HL-60 (cell line): Measurements from ENCODE around the gene DZIP1.

Source experiments
- DNase-seq, 2 experiments: peaks; one replicate each; pipeline ENCODE4 v3.0.0-alpha.2; 2010 to 2020; ENCODE audit warnings: low read depth in 1 of 2, low spot score in 1 of 2
- H3K27ac ChIP-seq: fragments of 250-450 bp; sonication (Bioruptor Pico); replicated peaks from 2 replicates; pipeline ENCODE4 v1.5.1; 2020; ENCODE audit warnings: mild to moderate bottlenecking, moderate library complexity
- H3K27me3 ChIP-seq: fragments of 250-450 bp; sonication (Bioruptor Pico); 2 replicates; pipeline ENCODE4 v1.5.1; 2021; ENCODE audit warnings: mild to moderate bottlenecking, moderate library complexity; ENCODE audit not compliant: insufficient read depth, poor library complexity, severe bottlenecking
- H3K4me3 ChIP-seq: replicated peaks from 2 replicates; pipeline ENCODE4 v1.5.1; 2011; ENCODE audit warnings: mild to moderate bottlenecking, control low read depth, low read length; ENCODE audit not compliant: insufficient read depth
- CTCF ChIP-seq: IDR thresholded peaks from one replicate; pipeline ENCODE4 v1.5.1; 2011; ENCODE audit warnings: low read length, control low read depth, inconsistent platforms; ENCODE audit not compliant: insufficient read depth
- GABPA ChIP-seq: IDR thresholded peaks from 2 replicates; pipeline ENCODE4 v1.6.1; 2012; ENCODE audit warnings: low read depth
- POLR2AphosphoS5 ChIP-seq: IDR thresholded peaks from 2 replicates; pipeline ENCODE4 v1.6.1; 2012; ENCODE audit warnings: low read depth
- SPI1 ChIP-seq: IDR thresholded peaks from 2 replicates; pipeline ENCODE4 v1.6.1; 2012; ENCODE audit warnings: low read depth, mild to moderate bottlenecking, borderline replicate concordance
- TF ChIP-seq, protein P1 (sequence below): IDR thresholded peaks from 2 replicates; pipeline ENCODE4 v1.6.1; 2012; ENCODE audit warnings: low read depth; ENCODE audit not compliant: insufficient replicate concordance

The DZIP1 gene

GRCh38 chr13:95629071-95629470 is 15.4 kb downstream of the DZIP1 start:
- TF ChIP-seq POLR2AphosphoS5, result no peak
- no peak for TF ChIP-seq CTCF
- no peak for TF ChIP-seq SPI1
- TF ChIP-seq GABPA, result no peak
- TF ChIP-seq, protein P1, sequence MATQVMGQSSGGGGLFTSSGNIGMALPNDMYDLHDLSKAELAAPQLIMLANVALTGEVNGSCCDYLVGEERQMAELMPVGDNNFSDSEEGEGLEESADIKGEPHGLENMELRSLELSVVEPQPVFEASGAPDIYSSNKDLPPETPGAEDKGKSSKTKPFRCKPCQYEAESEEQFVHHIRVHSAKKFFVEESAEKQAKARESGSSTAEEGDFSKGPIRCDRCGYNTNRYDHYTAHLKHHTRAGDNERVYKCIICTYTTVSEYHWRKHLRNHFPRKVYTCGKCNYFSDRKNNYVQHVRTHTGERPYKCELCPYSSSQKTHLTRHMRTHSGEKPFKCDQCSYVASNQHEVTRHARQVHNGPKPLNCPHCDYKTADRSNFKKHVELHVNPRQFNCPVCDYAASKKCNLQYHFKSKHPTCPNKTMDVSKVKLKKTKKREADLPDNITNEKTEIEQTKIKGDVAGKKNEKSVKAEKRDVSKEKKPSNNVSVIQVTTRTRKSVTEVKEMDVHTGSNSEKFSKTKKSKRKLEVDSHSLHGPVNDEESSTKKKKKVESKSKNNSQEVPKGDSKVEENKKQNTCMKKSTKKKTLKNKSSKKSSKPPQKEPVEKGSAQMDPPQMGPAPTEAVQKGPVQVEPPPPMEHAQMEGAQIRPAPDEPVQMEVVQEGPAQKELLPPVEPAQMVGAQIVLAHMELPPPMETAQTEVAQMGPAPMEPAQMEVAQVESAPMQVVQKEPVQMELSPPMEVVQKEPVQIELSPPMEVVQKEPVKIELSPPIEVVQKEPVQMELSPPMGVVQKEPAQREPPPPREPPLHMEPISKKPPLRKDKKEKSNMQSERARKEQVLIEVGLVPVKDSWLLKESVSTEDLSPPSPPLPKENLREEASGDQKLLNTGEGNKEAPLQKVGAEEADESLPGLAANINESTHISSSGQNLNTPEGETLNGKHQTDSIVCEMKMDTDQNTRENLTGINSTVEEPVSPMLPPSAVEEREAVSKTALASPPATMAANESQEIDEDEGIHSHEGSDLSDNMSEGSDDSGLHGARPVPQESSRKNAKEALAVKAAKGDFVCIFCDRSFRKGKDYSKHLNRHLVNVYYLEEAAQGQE, result no peak
- no peak overlapping the region for H3K27ac ChIP-seq
- H3K4me3 ChIP-seq, result no peak overlapping the region
- H3K27me3 ChIP-seq, result no peaks in the 10 kb centered on the region
- no peak for DNase-seq

GRCh38 chr13:95628488-95628887 is 16.0 kb downstream of the DZIP1 start:
- Histone ChIP-seq H3K27me3 (no peaks in the 10 kb centered on the region), H3K27ac (no peak overlapping the region), H3K4me3 (no peak overlapping the region)
- TF ChIP-seq GABPA, result no peak
- TF ChIP-seq, protein P1, result no peak
- no peak for TF ChIP-seq SPI1
- no peak for TF ChIP-seq CTCF
- TF ChIP-seq POLR2AphosphoS5, result no peak
- no peak for DNase-seq

DNA sequence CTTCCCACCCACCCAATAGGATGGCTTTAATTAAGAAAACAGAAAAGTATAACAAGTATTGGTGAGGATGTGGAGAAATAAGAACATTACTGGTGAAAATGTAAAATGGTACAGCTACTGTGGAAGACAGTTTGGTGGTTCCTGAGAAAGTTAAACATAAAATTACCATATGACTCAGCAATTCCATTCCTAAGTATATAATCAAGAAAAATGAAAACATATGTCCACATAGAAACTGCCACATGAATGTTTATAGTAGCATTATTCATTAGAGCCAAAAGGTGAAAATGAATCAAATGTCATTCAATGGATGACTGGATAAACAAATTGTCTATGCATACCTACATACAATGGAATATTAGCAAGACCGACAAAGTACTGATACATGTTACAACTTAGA is 16.9 kb downstream of the DZIP1 start:
- Histone ChIP-seq H3K4me3 (no peak overlapping the region), H3K27me3 (no peaks in the 10 kb centered on the region), H3K27ac (no peak overlapping the region)
- TF ChIP-seq POLR2AphosphoS5 (no peak), SPI1 (no peak), CTCF (no peak), GABPA (no peak)
- TF ChIP-seq, protein P1, result no peak
- no peak for DNase-seq
